HG03135 (cell line): Measurements from ENCODE around the gene NSUN2.
"Not testable (repeated sequence)": the region's sequence is repeated elsewhere in the genome, so short reads cannot be mapped to it uniquely, and the experiment has no call there.

ENCODE experiments used
- ATAC-seq: cut with Tn5 transposase; IDR thresholded peaks from one replicate; pipeline ENCODE4 v1.9.1; 2021; ENCODE audit warnings: mild to moderate bottlenecking, moderate library complexity; ENCODE audit not compliant: unreplicated experiment

Gene NSUN2

DNA sequence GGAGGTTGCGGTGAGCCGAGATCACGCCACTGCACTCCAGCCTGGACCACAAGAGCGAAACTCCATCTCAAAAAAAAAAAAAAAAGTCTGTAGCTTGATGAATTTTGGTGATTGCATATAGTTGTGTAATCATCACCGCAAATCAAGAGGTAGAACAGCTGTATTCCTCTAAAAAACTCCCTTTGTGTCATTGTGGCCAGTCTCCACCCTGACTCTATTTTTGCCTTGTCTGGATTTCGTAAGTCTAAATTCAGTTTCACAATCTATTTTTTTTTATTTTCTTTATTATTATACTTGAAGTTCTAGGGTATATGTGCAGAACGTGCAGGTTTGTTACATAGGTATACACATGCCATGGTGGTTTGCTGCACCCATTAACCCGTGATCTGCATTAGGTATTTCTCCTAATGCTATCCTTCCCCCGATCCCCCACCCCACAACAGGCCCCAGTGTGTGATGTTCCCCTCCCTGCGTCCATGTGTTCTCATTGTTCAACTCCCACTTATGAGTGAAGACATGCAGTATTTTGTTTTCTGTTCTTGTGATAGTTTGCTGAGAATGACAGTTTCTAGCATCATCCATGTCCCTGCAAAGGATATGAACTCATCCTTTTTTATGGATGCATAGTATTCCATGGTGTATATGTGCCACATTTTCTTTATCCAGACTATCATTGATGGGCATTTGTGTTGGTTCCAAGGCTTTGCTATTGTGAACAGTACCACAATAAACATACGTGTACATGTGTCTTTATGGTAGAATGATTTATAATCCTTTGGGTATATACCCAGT lies 12.9 kb upstream of the NSUN2 start:
- not testable (repeated sequence) for ATAC-seq

DNA sequence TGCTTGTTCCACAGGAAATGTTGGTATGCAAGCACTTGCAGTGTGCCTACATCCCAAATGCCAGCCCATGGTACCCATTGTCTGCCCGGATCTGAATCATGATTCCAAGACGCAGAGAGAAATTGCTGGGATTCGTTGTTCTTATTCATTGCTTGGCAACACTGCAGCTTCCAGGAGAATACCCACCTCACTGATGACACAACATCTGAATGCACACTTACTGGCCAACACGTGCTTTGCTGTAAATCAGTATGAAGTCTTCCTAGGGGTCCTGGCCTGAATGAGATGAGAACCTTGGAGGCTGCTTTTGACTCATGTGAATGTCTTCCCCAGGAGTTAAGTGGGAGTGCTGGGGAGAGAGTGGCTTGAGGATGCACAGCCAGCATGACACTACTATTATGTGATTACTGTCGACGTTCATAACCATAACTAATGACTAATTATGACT lies 12.0 kb upstream of the NSUN2 start:
- ATAC-seq: no peak

- ATAC-seq: no peak
These were observed 9.8 kb upstream of the NSUN2 start for GRCh38 chr5:6642655-6643054.

DNA sequence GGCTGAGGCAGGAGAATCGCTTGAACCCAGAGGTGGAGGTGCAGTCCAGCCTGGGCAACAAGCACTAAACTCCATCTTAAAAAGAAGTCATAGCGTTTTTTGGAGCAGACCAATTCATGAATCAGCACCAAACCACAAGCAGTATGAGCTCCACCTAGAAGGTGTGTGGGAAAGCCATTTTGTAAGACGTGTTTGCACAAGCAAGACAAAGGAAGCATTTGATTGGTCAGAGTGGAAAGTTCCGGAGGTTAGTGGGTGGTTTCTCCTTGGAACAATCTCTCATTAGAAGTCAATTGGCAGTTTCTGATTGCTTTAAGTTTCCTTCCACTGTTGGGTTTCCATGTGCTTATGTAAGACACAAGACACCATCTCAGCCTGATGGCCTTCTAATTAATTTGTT lies 5.4 kb upstream of the NSUN2 start:
- no peak for ATAC-seq

DNA sequence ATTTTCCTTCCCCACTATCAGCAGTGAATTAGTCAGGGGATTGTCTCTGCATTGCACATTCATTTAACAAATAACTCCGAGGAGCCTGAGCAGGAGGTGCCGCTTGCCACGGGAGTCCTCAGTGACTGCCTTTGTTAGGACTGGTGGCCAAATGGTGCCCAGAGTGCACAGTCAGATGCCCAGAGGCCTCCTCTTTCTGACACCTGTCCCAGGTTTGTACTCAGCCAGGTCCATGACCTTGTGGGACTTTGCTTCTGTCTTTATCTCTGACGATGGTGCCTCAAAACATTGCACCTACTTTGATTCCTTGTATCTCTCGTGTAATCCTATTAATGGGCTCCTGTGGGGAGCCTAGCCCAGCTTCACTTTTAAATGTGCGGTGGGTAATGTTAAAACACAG lies 4.7 kb upstream of the NSUN2 start:
- no peak for ATAC-seq

GRCh38 chr5:6637022-6637421 lies 4.2 kb upstream of the NSUN2 start:
- no peak for ATAC-seq

GRCh38 chr5:6636293-6636692 lies 3.4 kb upstream of the NSUN2 start:
- ATAC-seq: no peak

- ATAC-seq: no peak
These were observed 2.1 kb upstream of the NSUN2 start for GRCh38 chr5:6634788-6635430.

DNA sequence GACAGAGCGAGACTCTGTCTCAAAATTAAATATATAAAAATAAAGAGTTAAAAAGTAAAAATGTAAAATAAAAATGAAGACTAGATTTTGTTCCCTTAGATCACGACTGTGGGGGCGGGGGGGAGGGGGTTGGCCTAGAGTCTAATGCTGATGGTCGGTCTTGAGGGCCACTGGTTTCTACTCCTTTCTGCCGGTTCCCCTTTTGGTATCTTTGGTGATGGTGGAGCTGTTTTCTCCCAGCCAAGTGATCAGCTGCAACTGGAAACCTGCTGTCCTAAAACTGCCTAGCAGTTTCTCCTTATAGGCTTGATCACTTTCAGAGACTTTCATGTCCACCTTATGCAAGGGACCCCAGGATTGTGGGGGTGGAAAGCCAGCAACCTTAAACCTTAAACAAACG lies 1.5 kb upstream of the NSUN2 start:
- ATAC-seq: no peak

GRCh38 chr5:6633469-6634245 lies 813 bp upstream of the NSUN2 start:
- peak; percentile 51 for ATAC-seq

DNA sequence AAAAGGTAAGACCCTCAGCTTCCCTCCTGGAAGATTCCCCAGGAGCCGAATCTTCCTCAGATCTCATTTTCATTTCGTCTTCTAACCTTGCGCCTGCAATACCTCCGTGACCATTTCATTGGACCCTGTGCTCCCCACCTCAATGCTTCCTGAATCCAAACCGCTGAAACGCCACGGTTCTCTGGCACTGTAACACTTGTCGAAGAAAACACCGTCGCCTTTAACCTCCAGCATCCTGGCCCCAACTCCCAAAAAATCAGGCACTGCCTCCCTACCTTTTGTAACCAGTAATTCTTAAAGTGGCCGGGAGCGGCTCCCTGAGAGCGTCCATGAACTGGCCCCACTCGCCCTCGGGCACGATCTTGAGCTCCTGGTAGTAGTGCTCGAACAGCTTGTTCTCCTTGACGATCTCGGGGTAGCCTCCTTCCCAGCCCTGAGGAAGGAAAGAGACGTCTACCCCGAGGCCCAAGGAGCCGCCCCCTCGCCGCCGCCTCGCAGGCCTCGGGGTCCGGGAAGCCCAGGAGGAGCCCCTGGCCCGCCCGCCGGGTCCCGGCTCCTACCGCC lies 438 bp downstream of the NSUN2 start:
- peak; percentile 13 for ATAC-seq

DNA sequence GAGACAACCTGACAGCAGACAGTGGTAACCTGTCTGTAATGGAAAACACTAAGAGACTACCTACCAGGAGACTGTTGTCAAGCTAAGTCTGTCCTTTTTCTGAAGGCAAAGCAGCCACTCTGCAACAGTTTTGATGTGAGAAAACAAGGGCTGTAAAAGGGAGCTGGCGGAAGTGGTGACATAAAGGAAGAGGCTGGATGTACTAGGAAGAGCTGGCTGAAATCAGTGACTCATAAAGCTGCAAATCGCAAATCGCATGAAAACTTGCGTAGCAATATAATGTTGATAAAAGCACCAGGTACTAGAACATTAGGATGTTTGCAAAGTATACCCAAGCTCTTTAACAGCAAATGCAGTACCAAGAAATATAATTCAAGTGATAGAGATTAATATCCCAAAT lies 1.4 kb downstream of the NSUN2 start:
- ATAC-seq: no peak

- ATAC-seq: no peak
These were observed 6.3 kb downstream of the NSUN2 start for GRCh38 chr5:6626508-6626907.

GRCh38 chr5:6623941-6624340 lies 8.9 kb downstream of the NSUN2 start:
- no peak for ATAC-seq

DNA sequence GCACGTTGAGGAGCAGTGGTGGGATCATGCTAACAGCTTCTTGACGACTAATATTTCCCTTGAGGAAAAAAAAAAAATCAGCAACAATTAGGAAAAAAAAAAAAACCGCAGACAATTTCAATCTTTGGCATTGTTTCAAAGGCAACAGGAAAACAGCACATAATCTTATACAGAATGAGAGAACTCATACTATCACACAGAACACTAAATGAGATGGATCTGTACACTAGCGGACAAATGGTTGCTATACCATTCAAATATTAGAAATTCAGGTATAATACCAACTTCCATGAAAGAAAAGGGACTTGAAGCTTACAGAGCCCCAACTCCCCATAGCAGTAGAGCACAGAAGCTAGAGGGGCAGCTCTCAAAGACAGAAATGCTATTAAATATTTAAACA lies 9.6 kb downstream of the NSUN2 start:
- ATAC-seq: no peak

- ATAC-seq: no peak
These were observed 16.2 kb downstream of the NSUN2 start for GRCh38 chr5:6616632-6617031.

DNA sequence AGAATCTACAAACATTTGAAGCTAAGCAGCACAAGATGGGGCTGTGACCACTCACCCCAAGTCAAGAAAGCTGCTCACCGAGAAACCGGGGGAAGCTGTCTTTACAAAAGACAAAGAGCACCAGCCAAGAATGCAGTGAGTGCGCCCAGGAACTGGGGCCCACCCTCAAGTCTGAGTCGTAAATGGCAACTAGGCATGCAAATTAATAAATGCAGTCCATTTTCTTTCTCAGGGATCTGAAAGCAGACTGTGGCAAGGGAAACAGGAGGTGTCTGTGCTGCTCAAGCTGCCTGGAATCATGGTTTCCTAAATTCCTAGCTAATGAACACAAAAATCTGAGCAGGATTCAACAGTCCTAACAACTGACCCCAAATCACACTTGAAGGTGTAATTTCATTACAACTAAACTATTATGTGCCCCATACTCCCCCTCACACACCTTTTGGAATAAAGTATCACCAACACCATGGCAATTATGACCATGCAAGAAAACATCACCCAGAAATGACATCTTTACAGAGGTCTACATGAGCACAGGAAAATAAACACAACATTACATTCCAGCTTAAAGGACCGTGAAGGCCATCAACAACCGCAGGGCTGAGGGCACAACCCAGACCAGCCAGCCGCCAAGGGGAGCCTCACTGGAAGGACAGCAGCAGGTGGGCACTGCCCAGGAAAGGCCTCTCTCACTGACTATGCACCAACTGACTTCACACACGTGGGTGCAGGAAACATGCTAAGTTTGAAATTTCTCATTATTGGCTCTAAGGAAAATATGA lies 17.6 kb downstream of the NSUN2 start:
- no peak for ATAC-seq

DNA sequence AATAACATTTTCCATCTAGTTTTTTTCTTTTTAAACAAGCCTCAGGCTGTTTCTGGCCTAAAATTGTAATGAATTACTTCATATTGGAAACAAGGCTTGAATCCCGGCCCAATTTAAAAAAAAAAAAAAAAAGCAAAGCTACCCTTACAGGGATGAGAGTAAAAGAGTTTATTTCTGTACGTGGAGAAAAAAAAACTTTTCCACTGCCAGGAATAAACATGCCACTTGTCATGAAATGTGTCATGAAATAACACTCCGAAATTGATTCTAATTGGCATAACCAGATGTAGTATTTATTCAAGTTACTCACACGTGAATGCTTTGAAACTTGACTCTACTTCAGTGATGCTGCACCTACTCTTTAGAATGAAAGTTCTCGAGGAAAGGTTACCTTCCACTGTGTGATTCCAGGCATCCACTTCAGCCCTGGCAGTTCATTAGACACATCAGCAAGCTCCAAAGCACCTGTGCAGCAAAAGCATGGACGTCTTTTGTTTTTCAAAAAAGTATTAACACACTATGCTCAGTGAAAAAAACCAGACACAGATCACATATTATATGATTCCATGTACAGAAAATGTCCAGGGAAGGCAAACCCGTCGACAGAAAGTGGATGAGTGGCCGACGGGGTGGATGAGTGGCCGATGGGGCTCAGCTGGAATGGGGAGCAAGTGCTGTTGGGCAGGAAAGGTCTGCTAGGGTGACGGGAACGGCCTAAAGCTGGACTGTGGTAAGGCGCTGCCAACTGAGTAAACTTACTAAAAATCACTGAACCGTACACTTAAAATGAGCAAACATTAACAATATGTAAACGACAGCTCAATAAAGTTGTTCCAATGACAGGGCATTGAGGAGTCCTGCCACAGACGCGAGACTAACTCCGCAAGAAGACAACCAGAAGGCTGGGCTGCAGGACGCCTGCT lies 21.2 kb downstream of the NSUN2 start:
- no peak for ATAC-seq

DNA sequence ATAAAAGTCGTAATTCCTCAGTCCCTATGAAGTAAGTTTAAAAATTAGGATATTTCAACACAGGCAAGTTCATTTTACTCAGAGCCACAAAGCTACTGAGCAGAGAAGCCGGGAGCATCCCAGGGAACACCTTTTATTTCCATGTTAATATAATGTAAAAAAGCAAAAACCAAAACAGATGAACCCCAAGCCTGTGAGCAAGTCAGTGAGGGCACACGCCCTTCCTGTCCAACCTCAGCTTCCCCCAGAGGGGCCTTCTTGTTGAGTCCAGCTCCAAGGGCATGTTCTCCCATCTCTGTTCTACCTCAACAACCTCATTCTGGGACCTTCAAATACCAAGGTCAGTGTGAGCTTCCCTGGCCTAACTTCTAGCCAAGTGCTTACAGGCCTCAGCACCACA lies 24.8 kb downstream of the NSUN2 start:
- ATAC-seq: no peak

DNA sequence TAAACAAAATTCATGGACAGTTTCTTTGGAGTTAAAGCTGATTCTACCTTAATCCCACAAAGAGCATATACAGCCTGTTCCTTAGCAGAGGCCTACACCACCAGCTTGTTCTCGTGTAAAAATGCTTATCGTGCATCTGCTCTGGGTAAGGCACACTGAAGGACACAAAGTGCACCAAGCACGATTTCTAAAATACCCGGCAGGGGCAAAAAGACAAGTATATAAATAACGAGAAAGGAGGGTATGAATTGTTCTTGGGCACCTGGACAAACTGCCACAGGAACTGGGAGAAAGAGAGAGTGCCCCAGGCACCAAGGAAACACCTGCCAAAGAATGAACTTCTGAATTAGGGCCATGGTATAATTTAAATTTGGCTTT lies 25.3 kb downstream of the NSUN2 start:
- no peak for ATAC-seq
